ENCODE results near the gene CKAP4.

DNA sequence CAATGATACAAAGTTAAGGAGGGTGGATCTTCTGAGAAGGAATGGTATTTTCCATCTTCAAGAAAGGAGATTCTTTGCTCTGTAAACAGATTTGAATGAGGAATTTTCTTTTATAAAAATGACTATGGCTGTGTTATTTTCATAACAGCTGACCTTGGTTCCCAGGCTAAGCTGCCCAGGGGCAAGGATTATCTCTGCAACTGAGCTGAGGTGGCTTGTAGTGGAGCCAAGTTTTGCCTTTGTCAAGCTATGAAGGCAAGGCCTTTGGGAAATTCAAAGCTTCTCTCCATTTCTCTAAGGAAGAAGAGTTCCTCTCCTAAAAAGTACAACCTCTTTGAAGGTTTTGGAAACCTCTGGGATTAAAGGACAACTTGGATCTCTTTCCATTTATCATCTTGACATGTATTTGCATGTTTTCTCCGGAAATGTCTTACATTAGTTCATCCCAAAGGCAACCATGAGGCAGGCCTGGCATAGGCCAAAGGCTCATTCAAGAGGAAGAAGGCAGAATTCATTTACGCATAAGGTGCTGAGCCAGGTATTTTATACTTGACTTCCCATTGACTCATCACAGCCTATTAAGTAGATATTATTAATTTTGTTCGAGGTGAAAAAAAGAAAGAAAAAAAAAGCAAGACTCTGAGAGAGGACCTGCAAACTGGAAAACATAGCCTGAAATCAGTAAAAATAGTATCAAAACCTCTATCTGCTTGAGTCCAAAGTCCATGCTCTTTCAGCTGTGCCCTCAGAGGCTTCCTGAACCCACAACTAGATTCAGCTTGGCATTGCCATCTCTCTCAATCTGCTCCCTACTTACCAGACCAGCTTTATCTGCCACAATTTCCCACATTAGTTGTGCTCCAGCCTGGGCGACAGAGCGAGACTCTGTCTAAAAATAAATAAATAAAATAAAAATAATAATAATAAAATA is 24.0 kb upstream of the CKAP4 start:
- TF ChIP-seq, protein P1, sequence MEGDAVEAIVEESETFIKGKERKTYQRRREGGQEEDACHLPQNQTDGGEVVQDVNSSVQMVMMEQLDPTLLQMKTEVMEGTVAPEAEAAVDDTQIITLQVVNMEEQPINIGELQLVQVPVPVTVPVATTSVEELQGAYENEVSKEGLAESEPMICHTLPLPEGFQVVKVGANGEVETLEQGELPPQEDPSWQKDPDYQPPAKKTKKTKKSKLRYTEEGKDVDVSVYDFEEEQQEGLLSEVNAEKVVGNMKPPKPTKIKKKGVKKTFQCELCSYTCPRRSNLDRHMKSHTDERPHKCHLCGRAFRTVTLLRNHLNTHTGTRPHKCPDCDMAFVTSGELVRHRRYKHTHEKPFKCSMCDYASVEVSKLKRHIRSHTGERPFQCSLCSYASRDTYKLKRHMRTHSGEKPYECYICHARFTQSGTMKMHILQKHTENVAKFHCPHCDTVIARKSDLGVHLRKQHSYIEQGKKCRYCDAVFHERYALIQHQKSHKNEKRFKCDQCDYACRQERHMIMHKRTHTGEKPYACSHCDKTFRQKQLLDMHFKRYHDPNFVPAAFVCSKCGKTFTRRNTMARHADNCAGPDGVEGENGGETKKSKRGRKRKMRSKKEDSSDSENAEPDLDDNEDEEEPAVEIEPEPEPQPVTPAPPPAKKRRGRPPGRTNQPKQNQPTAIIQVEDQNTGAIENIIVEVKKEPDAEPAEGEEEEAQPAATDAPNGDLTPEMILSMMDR (IDR thresholded peaks at IDR 0.05; ENCODE audit: poor library complexity), result no peak
- TF ChIP-seq EZH2 (IDR thresholded peaks at IDR 0.05; ENCODE audit: borderline replicate concordance) (no peak), EZH2phosphoT487 (IDR thresholded peaks at IDR 0.05; ENCODE audit: low read depth, severe bottlenecking, unreplicated experiment) (no peak)

All from hepatocyte (in vitro differentiated cells).